ENCODE measurements around the gene C12orf43.

The C12orf43 gene

DNA sequence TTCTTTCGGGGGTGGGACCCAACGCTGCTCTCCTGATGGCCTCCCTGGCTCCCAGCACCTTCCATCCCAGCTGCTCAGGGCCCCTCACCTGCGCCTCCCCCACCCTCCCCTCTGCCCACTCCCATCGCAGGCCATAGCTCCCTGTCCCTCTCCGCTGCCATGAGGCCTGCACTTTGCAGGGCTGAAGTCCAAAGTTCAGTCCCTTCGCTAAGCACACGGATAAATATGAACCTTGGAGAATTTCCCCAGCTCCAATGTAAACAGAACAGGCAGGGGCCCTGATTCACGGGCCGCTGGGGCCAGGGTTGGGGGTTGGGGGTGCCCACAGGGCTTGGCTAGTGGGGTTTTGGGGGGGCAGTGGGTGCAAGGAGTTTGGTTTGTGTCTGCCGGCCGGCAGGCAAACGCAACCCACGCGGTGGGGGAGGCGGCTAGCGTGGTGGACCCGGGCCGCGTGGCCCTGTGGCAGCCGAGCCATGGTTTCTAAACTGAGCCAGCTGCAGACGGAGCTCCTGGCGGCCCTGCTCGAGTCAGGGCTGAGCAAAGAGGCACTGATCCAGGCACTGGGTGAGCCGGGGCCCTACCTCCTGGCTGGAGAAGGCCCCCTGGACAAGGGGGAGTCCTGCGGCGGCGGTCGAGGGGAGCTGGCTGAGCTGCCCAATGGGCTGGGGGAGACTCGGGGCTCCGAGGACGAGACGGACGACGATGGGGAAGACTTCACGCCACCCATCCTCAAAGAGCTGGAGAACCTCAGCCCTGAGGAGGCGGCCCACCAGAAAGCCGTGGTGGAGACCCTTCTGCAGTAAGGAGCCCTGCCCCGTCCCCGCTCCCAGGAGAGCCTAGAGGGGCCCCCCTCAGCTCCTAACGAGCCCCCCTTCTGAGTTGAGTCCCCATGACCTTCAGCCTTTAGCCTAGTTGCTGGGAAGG lies 37.7 kb downstream of the C12orf43 start, which contains the start of gene HNF1A:
TSS of gene HNF1A (plus strand) at position 248 of the 924 bp plus-strand sequence. CDS start at position 474, 226 bp downstream.
- no peak for DNase-seq (ENCODE audit: low spot score)

DNA sequence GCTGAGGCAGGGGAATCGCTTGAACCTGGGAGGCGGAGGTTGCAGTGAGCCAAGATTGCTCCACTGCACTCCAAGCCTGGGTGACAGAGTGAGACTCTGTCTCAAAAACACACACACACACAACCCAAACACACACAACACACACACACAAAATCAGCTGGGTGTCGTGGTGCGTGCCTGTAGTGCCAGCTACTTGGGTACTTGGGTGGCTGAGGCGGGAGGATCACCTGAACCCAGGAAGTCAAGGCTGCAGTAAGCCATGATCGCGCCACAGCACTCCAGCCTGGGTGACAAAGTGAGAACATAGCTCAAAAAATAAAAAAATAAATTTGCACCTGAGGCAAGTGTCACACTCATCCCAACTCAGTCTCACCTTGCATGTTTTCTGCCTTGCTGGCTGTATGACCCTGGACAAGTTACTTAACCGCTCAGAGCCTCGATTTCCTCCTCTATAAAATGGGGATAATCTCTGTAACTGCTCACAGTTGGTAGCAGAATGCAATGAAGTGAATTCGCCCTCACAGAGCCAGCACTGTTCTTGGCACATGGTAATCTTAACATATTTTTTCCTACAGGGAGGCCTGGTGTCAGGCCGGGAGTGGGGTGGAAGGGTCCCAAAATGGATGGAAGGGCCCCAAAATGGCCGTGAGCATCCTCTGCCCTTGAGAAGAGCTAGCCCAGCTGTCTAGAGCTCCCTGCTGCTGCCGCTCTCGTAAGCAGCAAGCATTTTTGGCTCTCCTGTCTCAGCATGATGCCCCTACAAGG lies 38.6 kb downstream of the C12orf43 start:
- no peak for DNase-seq (ENCODE audit: low spot score)

DNA sequence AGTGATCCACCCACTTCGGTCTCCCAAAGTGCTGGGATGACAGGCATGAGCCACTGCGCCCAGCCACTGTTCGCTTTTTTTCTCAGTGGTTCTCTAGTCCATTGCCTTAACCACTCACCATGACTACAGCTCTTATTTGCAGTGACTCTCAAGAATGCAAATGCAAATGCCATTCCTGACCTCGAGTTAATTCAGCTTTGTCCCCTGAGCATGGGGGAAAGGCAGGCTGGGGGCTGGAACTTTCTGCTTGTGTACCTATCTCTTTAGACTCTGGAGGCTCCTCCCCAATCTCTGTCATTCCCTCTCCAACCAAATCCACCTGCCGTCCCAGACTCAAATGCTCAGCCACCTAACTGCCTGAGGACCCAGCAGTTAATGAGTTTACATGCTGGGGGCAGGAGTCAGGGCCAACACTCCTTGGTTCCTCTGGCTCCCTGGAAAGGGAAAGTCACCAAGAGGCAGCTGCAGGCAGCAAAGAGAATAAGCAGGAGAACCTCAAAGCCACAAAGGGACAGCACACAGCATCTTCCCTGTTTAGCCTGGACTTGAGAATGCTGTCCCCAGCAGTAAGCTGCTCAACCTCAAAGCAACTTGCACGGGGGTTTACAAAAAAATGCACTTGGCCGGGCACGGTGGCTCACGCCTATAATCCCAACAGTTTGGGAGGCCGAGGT lies 43.3 kb downstream of the C12orf43 start:
- no peak for DNase-seq (ENCODE audit: low spot score)

DNA sequence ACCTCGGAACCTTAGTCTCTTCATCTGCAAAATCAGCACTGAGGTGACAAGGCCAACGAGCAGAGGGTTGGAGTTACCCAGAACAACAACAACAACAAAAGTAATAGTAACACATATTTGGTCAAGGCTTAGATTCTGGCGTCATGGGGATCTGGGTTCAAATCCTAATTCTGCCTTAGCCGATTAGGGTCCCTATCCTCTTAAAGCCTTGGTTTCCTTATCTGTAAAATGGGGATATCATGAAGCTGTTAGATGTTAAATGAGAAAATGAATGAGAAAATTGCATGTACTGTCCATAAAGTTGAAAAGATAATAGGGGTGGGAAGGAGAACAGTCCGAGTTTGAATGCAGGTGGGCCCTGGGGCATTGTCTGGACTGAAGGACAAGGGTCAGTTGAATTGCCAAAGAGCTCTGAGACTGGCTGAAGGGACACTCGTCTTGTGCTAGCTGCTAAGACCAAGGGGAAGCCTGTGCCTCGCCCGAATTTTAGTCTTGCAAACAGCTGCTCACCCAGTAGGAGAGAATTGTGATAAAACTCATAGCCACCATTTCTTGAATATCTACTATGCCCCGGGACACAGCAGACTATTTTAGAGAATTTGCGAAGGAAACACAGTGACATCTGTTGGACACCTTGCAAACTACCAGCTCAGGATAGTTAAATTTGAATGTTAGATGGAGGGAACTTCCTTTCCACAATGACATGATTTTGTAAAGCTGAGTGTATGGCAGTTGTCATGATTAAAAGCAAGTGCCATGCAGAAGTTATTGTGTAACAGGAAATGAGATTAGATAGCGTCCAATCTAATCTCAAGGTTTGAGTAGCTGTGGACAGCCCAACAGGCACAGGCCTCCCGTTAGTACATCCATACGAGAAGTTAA lies 44.7 kb downstream of the C12orf43 start:
- DNase-seq (ENCODE audit: low spot score), result peak; percentile 62

DNA sequence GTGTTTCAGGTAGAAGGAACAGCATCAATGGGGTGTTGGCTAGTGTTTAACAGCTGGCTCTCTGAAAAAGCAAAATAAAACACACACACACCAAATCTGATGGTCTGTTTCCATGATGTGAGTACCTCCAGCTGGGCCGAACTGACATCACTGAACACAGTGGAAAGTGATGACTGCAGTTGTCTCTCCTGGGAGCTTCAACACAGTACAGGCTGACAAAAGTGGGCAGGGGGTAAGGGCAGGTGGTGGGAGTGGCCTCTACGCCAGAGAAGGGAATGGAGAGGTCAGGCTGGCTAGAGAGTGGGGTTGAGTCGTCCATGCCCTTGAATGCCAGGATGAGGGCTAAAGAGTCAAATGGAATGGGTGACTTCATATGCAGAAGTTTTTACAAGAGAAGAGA lies 46.0 kb downstream of the C12orf43 start:
- DNase-seq (ENCODE audit: low spot score), result no peak

DNA sequence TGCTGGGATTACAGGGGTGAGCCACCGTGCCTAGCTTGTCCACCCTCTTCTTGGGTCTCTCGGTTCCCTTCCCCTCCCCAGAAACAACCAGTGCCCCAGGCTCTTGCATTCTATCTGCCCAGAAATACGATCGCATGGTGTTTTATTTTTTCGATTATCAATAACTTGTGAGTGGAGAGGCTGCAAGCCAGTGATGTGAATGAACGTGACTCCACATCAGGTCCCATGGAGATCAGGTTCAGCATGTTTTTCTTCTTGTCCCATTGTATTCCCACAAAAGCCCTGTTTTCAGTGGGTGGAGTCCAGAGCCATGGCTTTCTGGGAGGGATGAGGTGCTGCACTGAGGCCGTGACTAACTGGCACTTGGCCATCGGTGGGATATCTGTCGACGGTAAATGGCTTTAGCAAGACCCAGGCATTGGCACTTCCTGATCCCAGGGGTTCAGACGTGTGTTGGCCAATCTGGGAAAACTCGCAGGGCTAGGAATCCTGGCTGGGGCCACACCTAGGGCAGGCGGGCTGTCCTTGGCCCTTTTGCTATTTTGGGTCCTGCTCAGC lies 50.7 kb downstream of the C12orf43 start:
- no peak for DNase-seq (ENCODE audit: low spot score)

DNA sequence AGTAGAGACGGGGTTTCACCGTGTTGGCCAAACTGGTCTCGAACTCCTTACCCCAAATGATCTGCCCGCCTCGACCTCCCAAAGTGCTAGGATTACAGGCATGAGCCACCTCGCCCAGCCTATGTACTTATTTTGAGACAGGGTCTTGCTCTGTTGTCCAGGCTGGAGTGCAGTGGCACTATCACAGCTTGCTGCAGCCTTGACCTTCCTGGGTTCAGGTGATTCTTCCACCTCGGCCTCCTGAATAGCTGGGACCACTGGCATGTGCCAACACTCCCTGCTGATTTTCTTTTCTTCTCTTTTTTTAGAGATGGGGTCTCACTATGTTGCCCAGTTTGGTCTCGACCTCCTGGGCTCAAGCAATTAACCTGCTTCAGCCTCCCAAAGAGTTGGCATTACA lies 52.0 kb downstream of the C12orf43 start:
- no peak for DNase-seq (ENCODE audit: low spot score)

DNA sequence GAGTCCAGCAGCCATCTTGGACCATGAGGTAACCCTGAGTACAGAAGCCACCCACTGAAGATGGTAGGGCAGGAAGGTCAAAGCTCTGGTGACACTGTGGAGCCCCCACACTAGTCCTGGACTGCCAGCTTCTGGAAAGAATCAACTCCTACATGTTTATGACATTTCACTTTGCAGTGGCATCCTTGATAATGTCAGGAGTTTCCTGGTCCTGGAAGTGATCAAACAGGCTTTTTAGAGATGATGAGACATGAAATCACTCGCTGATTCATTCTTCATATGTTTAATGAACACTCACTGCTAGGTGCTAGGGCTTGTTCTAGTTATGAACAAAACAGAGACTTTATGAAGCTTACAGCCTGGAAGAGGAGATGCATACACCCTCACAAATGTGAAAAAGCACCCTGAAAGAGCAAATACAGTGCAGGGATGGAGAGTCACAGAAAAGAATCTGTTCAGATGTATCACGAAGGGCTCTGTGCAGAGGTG lies 53.7 kb downstream of the C12orf43 start:
- no peak for DNase-seq (ENCODE audit: low spot score)

DNA sequence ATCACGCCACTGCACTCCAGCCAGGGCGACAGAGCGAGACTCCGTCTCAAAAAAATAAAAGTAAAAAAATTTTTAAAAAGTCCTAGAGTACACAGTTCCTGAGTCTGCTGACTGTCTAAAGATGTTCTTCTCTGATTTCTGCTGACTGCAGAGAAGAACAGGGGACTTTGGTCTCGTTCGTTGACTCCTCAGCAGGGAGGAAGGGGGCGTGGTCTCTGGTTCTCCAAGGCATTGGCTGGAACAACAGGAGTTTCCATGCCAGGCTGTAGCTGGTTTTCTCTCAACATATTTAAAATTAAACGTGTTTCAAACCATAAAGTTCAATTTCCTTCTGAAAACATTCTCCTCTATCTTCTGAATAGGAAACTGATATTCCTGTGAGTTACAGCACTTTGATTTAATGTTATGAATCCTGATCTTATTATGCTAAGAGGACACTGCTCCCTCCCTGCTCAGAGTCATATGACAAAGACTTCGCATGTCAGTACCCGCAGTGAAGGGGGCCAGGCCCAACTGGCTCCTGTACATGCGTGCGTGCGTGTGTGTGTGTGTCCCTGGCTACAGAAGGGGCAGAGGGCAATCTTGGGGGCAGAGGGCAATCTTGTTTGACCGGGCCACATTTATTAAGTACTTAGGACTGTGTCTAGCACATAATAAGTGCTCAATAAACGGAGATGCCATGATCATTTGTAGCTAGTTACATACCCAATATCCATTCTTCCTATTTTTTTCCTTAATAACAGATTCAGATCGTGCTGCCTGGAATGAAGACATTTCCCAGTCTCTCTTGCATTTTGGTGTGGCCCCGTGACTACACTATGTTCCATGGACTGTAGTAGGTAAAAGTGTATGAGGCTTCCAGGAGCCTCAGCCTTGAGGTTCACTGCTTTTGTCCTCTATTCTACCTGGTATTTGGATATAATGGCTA lies 54.4 kb downstream of the C12orf43 start:
- DNase-seq (ENCODE audit: low spot score), result no peak

DNA sequence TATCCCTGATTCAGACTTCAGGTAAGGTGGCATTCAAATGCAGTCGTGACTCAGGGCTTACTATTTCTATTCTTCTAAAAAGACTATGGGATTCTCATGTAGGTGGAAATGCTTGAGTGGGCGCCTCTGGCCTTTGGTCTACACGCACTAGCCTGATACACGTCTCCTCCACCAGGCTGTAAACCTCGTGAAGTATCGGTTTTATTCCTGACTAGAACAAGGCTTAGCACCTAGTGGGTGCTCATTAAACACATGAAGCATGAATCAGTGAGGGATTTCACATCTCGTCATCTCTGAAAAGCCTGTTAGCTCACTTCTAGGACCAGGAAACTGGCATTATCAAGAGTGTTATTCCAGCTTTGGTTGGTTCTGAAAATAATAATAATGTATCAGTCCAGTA lies 55.6 kb downstream of the C12orf43 start:
- DNase-seq (ENCODE audit: low spot score), result no peak

DNA sequence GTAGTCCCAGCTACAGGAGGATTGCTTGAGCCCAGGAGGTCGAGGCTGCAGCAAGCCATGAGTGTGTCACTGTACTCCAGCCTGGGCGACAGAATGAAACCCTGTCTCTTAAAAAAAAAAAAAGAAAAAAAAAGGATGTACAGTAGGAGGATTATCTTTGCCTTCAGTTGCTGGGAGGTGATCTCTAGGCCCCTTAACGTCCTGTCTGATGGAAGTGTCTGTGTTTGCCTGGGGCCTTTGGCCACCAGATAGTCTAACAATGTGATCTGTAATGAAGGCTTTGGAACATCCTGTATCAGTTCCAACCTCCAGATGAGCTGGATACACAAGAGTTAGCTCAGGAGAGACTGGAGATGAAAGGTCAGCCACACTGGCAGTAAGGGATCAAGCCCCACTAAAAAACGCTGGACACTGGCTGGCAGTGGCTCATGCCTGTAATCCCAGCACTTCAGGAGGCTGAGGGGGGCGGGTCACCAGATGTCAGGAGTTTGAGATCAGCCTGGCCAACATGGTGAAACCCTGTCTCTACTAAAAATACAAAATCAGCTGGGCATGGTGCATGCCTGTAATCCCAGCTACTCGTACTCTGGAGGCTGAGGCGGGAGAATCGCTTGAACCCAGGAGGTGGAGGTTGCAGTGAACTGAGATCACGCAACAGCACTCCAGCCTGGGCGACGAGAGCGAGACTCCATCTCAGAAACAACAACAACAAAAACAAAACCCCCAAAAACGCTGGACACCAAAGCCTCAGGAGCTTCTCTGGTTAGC lies 57.0 kb downstream of the C12orf43 start:
- DNase-seq (ENCODE audit: low spot score), result no peak

DNA sequence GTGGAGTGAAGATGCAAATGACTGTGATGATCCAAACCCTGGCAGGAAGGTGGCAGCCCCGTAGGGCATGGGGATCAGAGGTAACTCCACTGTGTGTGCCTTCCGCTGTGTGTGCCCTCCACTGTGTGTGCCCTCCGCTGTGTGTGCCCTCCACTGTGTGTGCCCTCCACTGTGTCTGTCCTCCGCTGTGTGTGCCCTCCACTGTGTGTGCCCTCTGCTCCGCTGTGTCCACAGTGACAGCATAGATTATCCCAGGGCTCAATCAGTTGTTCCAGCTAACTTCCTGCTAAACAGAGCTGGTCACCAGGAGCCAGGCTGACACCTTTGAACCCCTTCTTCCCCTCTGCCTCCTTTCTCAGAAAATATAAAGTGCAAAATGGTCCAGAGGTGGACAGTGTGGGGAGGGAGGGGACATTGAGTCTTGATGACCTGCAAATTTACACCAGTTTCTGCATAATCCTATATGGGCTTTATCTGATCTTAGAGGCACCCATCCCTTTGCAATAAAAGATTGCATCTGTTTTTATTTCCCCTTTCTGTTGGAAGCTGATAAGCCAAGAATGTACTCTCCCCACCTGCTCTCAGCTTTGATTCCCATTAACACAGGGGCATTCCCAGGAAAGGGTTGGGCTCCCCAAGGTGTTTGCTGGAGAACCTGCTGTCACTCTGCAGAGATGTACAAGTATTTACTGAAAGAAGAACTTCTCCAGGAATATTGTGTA lies 59.5 kb downstream of the C12orf43 start:
- no peak for DNase-seq (ENCODE audit: low spot score)

DNA sequence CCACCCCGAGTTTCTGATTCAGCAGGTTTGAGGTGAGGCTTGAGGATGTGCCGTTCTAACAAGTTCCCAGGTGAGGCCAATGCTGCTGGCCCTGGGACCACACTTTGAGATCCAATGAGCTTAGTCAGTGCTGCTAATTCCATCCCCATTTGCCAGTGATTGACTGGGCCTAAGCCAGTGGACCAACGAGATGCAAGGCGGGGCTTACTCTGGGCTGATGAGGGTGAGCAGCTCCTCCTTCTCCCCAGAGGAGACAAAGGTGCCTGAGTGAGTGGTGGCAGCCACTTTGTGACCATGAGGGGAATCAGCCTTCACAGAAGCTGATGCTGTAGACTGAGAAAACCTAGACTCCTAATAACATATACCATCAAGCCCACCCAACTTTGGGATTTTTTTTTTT lies 61.1 kb downstream of the C12orf43 start:
- no peak for DNase-seq (ENCODE audit: low spot score)

DNA sequence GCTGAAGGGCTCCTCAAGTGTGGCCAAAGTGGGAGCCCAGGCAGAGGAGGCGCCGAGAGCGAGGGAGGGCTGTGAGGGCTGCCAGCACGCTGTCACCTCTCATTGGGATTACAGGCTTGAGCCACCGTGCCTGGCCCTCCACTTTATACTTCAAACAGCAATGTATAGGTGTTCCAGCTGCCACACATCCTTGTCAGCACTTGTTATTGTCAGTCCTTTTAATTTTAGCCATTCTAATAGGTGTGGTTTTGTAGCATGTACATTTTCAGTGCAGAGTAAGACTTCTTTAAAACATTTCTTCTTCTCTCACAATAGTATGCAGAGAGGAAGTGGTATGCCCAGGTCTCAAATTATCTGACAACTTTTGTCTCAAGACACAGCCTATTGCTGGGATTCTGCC lies 65.5 kb downstream of the C12orf43 start:
- no peak for DNase-seq (ENCODE audit: low spot score)
